C4-2B (cell line): ENCODE data around the gene LRRC57.
A peak's percentile ranks its signal among the peaks of the same experiment; 100 is the strongest.

ENCODE experiments used
- H3K27ac ChIP-seq: fragments of 450-650 bp; 2 replicates; pipeline ENCODE4 v1.5.1; 2017
- CTCF ChIP-seq: fragments of 450-650 bp; conservative IDR thresholded peaks from 2 replicates; pipeline ENCODE4 v1.5.1; 2017; ENCODE audit warnings: mild to moderate bottlenecking
- ZFX ChIP-seq: fragments of 450-650 bp; IDR thresholded peaks from 2 replicates; pipeline ENCODE4 v1.6.1; 2017

The LRRC57 gene

GRCh38 chr15:42548249-42549031 lies at the start of gene LRRC57, which contains the start of gene HAUS2:
Gene LRRC57, minus strand, starts transcription at chr15:42548793. Its CDS starts 359 bp downstream, at chr15:42548434.
Gene HAUS2, plus strand, starts transcription at chr15:42548838. Its CDS starts 35 bp downstream, at chr15:42548873.
- no peak for TF ChIP-seq CTCF
- TF ChIP-seq ZFX: peak; percentile 69
- peak within 1 kb of the TSS; percentile 82 for H3K27ac ChIP-seq

- TF ChIP-seq ZFX (no peak), CTCF (no peak)
- H3K27ac ChIP-seq: no peak overlapping the region
Measured at GRCh38 chr15:42595626-42596240, 47.1 kb upstream of the LRRC57 start.

- H3K27ac ChIP-seq: no peak overlapping the region
- no peak for TF ChIP-seq CTCF
- no peak for TF ChIP-seq ZFX
Measured at GRCh38 chr15:42594095-42594494, 45.5 kb upstream of the LRRC57 start.

- H3K27ac ChIP-seq: no peak overlapping the region
- no peak for TF ChIP-seq ZFX
- no peak for TF ChIP-seq CTCF
Measured at GRCh38 chr15:42593143-42593542, 44.5 kb upstream of the LRRC57 start.

- H3K27ac ChIP-seq: no peak overlapping the region
- no peak for TF ChIP-seq ZFX
- TF ChIP-seq CTCF: no peak
Measured at GRCh38 chr15:42592716-42593115, 44.1 kb upstream of the LRRC57 start.

- TF ChIP-seq ZFX: no peak
- peak; percentile 79 for TF ChIP-seq CTCF
- no peak overlapping the region for H3K27ac ChIP-seq
Measured at GRCh38 chr15:42591238-42591934, 42.8 kb upstream of the LRRC57 start.
